Tibial artery (tissue), 4 donors: ENCODE data around the gene AQP3.
"Not testable (repeated sequence)": the region's sequence is repeated elsewhere in the genome, so short reads cannot be mapped to it uniquely, and the experiment has no call there.

Source experiments
- DNase-seq, 2 donors: peaks; one replicate each; pipeline ENCODE4 v3.0.0-alpha.2; 2019
- H3K27ac ChIP-seq, 2 donors: fragments of 200-600 bp; sonication (generic) in 1 of 2; 1 replicate in 1 of 2; 2 replicates in 1 of 2; pipeline ENCODE4 v1.5.1; 2018 to 2019; ENCODE audit warnings: mild to moderate bottlenecking in 1 of 2
- H3K27me3 ChIP-seq, 2 donors: fragments of 200-600 bp; sonication (generic) in 1 of 2; one replicate each; pipeline versions ENCODE4 v1.5.1 to v1.6.0; 2016 to 2019
- H3K36me3 ChIP-seq, 3 donors: fragments of 200-600 bp; sonication (generic) in 2 of 3; one replicate each; pipeline ENCODE4 v1.5.1; 2016 to 2019; ENCODE audit warnings: mild to moderate bottlenecking in 2 of 3
- H3K4me1 ChIP-seq, 4 donors: fragments of 200-600 bp; sonication (generic) in 2 of 4; 1 replicate in 3 of 4; 2 replicates in 1 of 4; pipeline ENCODE4 v1.5.1; 2016 to 2019
- H3K4me3 ChIP-seq, 2 donors: fragments of 200-600 bp; sonication (generic) in 1 of 2; 1 replicate in 1 of 2; 2 replicates in 1 of 2; pipeline ENCODE4 v1.5.1; 2018 to 2019; ENCODE audit warnings: mild to moderate bottlenecking in 2 of 2
- H3K9me3 ChIP-seq, 3 donors: fragments of 200-600 bp; sonication (generic) in 1 of 3; one replicate each; pipeline ENCODE4 v1.5.1; 2016 to 2019
- intact Hi-C: fragments of 100-400 bp; cut with DNase I; formaldehyde crosslinking; loops from one replicate; pipeline ENCODE4 v1.15.0; 2023; ENCODE audit warnings: low total_unique reads
- TF ChIP-seq, protein P1 (sequence below), 2 experiments: fragments of 200-600 bp in 1 of 2; fragments of 450-650 bp in 1 of 2; IDR thresholded peaks; one replicate each; pipeline ENCODE4 v1.5.1; 2017 to 2019; ENCODE audit warnings: antibody characterized with exemption in 2 of 2, mild to moderate bottlenecking in 1 of 2, moderate library complexity in 1 of 2

Gene AQP3

DNA sequence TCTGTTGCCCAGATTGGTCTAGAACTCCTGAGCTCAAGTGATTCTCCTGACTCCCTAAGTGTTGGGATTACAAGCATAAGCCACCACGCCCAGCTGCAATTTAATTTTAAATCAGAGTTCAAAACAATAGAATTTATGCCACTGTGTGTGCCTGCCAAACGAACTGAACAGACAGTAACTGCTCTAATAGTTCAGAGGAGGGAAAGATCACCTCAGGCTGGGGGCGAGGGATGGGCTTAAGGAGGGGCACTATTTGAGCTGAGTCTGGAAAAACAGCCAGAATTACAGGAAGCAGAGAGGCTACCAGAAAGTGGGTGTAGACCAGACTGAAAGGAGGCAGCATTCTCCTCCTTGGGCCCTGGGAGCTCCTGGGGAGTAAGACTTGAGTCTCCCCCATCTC is 14.1 kb upstream of the AQP3 start:
- H3K9me3 ChIP-seq = no peaks in the 10 kb centered on the region
- H3K27me3 ChIP-seq = no peaks in the 10 kb centered on the region
- H3K27ac ChIP-seq = no peak overlapping the region
- H3K4me1 ChIP-seq = no peaks in the 10 kb centered on the region
- DNase-seq = no peak
- TF ChIP-seq, protein P1, sequence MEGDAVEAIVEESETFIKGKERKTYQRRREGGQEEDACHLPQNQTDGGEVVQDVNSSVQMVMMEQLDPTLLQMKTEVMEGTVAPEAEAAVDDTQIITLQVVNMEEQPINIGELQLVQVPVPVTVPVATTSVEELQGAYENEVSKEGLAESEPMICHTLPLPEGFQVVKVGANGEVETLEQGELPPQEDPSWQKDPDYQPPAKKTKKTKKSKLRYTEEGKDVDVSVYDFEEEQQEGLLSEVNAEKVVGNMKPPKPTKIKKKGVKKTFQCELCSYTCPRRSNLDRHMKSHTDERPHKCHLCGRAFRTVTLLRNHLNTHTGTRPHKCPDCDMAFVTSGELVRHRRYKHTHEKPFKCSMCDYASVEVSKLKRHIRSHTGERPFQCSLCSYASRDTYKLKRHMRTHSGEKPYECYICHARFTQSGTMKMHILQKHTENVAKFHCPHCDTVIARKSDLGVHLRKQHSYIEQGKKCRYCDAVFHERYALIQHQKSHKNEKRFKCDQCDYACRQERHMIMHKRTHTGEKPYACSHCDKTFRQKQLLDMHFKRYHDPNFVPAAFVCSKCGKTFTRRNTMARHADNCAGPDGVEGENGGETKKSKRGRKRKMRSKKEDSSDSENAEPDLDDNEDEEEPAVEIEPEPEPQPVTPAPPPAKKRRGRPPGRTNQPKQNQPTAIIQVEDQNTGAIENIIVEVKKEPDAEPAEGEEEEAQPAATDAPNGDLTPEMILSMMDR (IDR thresholded peaks at IDR 0.05) = no peak
- intact Hi-C loops = loop anchor here (5.0 kb wide), 1 partner anchor 54 kb away; no protein-coding TSS in a partner anchor
- no peak overlapping the region for H3K4me3 ChIP-seq
- H3K36me3 ChIP-seq = peaks cover 45 to 66% (median 56%) of the 10 kb centered on the region in 3 donors

DNA sequence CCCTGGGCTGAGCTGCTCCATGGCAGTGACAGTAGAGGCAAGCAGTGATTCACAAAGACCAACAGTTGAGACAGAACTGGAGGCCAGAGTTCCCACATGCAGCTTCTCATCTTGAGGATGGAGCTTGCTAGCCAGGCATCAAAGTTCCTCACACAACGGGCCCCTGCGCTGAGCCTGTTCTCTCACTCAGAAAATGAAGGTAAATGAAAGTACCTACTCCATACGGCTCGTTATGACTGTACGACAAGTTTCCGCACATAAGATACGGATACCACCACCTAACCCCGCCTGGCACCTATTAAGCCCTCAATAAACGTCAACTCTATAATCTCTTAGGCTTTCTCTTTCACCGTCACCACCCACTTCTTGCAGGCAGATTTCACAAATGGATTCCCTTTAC is 13.5 kb upstream of the AQP3 start:
- Histone ChIP-seq H3K4me1 (no peaks in the 10 kb centered on the region), H3K27ac (no peak overlapping the region), H3K36me3 (peaks cover 39 to 59% (median 49%) of the 10 kb centered on the region in 3 donors), H3K4me3 (no peak overlapping the region), H3K27me3 (no peaks in the 10 kb centered on the region), H3K9me3 (no peaks in the 10 kb centered on the region)
- TF ChIP-seq, protein P1 (IDR thresholded peaks at IDR 0.05) = no peak
- no peak for DNase-seq
- intact Hi-C loops = loop anchor here (5.0 kb wide), 1 partner anchor 54 kb away; no protein-coding TSS in a partner anchor

DNA sequence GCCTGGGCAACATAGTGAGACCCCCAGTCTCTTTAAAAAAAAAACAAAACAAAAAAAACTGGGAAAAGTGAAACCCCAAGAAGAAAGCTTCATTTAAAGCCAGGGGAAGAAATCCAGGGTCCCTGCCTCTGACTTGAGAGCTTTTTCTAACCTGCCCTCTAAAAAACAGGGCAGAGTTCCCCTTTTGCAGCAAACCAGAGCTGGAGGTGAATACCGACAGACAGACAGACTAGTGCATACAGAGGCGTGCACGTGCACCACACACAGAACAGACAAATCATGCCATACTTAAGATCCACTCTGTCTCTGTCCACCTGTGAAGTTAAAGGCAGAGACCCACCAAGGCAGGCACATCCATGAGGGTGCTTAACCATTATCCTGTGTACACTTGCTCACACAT is 11.7 kb upstream of the AQP3 start:
- H3K27ac ChIP-seq = no peak overlapping the region
- H3K36me3 ChIP-seq = peaks cover 21 to 42% (median 32%) of the 10 kb centered on the region in 3 donors
- H3K4me1 ChIP-seq = no peaks in the 10 kb centered on the region
- no peaks in the 10 kb centered on the region for H3K27me3 ChIP-seq
- H3K4me3 ChIP-seq = no peak overlapping the region
- TF ChIP-seq, protein P1 (IDR thresholded peaks at IDR 0.05) = no peak
- no peaks in the 10 kb centered on the region for H3K9me3 ChIP-seq
- intact Hi-C loops = no loop called here
- DNase-seq = no peak

DNA sequence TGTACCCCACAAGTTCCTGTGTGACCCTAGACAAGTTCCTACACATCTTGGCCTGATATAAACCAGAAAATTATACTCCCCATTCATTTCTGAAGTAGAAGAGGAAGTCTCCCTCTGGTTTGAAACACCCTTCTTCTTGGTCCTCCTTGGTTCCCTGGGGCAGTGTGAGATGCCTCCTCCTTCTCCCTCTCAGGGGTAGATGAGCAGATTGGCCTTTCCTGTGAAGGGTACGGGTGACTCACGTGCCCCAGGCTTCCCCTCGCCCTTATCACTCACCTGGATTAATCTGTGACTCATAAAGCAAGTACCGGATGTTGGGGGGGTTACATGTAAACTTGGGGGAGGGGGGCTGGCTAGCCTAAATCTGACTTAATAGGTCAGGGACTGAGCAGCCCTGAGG is 11.1 kb upstream of the AQP3 start:
- H3K27ac ChIP-seq = no peak overlapping the region
- no peak overlapping the region for H3K4me3 ChIP-seq
- peaks cover 15 to 35% (median 25%) of the 10 kb centered on the region in 3 donors for H3K36me3 ChIP-seq
- H3K4me1 ChIP-seq = no peaks in the 10 kb centered on the region
- H3K27me3 ChIP-seq = no peaks in the 10 kb centered on the region
- intact Hi-C loops = no loop called here
- no peaks in the 10 kb centered on the region for H3K9me3 ChIP-seq
- DNase-seq = no peak
- TF ChIP-seq, protein P1 (IDR thresholded peaks at IDR 0.05) = no peak

DNA sequence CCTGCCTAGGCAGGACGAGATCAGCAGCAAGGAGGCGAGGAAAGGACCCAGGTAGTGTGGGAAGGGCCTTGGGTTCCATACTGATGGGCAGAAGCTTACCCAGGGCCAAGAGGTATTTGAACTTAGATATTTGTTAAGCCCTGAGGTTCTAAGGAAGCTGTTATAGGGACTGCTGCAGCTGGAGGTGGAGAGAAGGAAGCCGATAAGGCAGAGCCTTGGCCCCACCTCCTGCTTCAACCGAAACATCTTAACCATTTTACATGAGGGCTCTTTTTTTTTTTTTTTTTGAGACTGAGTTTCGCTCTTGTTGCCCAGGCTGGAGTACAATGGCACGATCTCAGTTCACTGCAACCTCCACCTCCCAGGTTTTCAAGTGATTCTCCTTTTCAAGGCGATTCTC is 8.6 kb upstream of the AQP3 start:
- no peak overlapping the region for H3K4me3 ChIP-seq
- no peak overlapping the region for H3K27ac ChIP-seq
- TF ChIP-seq, protein P1 (IDR thresholded peaks at IDR 0.05) = no peak
- H3K4me1 ChIP-seq = peaks cover 0 to 6% (median 0%) of the 10 kb centered on the region in 4 donors
- DNase-seq = no peak
- H3K36me3 ChIP-seq = peaks cover 0 to 10% (median 3%) of the 10 kb centered on the region in 3 donors
- intact Hi-C loops = no loop called here
- no peaks in the 10 kb centered on the region for H3K27me3 ChIP-seq
- no peaks in the 10 kb centered on the region for H3K9me3 ChIP-seq

DNA sequence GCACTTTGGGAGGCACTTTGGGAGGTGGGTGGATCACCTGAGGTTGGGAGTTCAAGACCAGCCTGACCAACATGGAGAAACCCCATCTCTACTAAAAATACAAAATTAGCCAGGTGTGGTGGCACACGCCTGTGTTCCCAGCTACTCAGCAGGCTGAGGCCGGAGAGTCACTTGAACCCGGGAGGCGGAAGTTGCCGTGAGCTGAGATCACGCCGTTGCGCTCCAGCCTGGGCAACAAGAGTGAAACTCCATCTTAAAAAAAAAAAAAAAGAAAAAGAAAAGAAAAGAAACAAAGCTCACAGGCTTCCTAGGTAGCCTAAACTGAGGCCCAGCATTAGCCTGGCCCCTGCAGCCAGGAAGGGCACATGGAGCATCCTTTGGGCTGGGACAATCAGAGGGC is 8.1 kb upstream of the AQP3 start:
- H3K9me3 ChIP-seq, H3K27ac ChIP-seq, DNase-seq, H3K36me3 ChIP-seq, H3K27me3 ChIP-seq, H3K4me3 ChIP-seq, intact Hi-C loops, H3K4me1 ChIP-seq: not testable (repeated sequence)

DNA sequence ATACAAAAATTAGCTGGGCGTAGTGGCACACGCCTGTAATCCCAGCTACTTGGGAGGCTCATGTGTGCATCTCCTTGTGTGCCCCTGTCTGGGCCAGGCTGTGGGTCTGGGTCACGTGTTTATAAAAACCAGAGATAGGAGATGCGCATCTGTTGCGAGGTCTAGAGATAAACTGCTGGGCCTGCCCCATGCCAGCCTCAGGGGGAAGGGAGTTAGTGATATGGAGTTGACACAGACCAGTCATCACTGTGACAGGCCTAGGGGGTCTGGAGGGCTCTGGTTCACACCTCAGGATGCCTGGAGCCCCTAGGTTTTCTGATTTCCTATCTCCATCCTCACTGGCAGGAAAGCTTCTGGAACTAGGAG is 7.3 kb upstream of the AQP3 start:
- H3K4me3 ChIP-seq, H3K9me3 ChIP-seq, DNase-seq, intact Hi-C loops, H3K27me3 ChIP-seq, H3K4me1 ChIP-seq, H3K27ac ChIP-seq, H3K36me3 ChIP-seq: not testable (repeated sequence)
